SK-N-DZ (cell line): Measurements from ENCODE around the gene ITGAX. TPM values are rescaled to one million over a fixed set of nuclear protein-coding genes. Genes with fewer than 3 reads are reported as not detected.
"Not testable (repeated sequence)": the region's sequence is repeated elsewhere in the genome, so short reads cannot be mapped to it uniquely, and the experiment has no call there.

Experiments used
- DNase-seq: peaks from one replicate; pipeline ENCODE4 v3.0.0-alpha.2; 2015; ENCODE audit warnings: low spot score
- polyA plus RNA-seq, 2 experiments: library from polyadenylated mRNA; depleted of rRNA; stranded (reverse); fragments of >200 nt; gene quantifications; 2 replicates each; pipeline ENCODE4 v1.2.3, GENCODE V29; 2014

The ITGAX gene
- not detected in 2 replicates for polyA plus RNA-seq (2014; cell fraction: cytosol; rRNA removed)
- not detected in 2 replicates for polyA plus RNA-seq (2014; cell fraction: nucleus; rRNA removed)

DNA sequence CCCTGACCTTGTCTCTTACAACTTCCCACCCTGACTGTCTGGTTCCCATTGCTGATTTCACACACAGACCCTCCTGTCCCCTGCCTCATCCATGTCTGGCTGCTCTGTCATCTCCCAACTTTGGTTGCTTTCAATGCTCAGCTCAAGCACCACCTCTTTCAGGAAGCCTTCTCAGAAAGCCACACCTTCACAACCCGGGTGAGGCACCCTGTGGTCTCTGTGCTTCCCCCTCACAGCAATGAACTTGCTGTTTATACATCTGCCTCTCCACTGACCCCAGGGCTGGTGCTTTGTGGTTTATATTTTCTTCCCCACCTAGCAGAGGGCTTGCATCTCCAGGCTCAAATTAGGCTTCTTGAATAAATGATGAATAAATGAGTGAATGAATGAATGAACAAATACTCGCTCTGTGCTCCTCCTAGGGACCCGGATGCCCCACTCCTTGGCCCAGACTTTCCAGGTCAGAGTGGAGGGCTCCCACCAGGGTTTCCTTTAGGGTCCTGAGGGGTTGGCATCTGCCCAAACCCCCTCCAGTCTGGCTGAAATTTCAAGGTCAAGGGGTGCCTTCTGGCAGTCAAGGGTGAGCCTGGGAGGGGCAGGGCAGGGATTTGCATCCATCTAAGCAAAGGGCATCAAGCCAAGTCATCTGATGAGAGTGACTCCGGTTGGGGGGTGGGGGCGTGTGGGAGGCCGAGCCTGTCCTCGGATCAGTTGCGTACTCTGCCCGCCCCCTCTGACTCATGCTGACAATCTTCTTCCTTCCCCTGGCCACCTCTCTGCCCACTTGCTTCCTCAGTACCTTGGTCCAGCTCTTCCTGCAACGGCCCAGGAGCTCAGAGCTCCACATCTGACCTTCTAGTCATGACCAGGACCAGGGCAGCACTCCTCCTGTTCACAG lies at the start of gene ITGAX:
TSS of gene ITGAX (plus strand) at position 783 of the 898 bp plus-strand sequence. CDS start at position 862, 79 bp downstream.
- DNase-seq: no peak

DNA sequence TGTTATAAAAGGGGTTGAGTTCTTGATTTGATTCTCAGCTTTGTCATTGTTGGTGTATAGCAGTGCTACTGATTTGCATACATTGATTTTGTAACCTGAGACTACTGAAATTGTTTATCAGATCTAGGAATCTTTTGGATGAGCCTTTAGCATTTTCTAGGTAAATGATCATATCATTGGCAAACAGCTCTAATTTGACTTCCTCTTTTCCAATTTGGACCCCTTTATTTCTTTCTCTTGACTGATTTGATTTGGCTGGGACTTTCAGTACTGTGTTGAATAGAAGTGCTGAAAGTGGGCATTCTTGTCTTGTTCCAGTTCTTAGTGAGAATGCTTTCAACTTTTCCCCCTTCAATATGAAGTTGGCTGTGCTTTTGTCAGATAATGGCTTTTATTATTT lies 49.8 kb upstream of the ITGAX start:
- no peak for DNase-seq

DNA sequence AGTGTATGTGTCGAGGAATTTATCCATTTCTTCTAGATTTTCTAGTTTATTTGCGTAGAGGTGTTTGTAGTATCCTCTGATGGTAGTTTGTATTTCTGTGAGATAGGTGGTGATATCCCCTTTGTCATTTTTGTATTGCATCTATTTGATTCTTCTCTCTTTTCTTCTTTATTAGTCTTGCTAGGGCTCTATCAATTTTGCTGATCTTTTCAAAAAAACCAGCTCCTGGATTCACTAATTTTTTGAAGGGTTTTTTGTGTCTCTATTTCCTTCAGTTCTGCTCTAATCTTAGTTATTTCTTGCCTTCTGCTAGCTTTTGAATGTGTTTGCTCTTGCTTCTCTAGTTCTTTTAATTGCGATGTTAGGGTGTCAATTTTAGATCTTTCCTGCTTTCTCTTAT lies 46.6 kb upstream of the ITGAX start:
- not testable (repeated sequence) for DNase-seq

GRCh38 chr16:31322500-31322899 lies 32.5 kb upstream of the ITGAX start:
- DNase-seq: no peak

DNA sequence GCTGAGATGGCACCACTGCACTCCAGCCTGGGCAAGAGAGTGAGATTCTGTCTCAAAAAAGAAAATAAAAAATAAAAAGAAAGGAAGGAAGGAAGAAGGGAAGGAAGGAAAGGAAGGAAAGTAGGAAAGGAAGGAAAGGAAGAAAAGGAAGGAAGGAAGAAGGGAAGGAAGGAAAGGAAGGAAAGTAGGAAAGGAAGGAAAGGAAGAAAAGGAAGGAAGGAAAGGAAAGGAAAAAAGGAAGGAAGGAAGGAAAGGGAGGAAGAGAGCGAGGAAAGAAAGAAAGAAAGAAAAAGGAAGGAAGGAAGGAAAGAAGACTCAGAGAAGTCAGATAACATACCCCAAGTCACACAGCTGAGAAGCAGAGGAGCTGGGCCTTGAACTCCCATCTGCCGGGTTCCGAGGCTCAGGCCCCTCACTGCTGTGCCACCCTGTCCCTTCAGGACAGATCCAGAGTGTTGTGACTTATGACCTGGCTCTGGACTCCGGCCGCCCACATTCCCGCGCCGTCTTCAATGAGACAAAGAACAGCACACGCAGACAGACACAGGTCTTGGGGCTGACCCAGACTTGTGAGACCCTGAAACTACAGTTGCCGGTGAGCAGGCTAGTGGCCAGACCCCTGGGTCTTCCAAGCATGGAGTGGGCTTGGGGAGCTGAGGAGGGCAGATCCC lies 30.9 kb upstream of the ITGAX start:
- no peak for DNase-seq

GRCh38 chr16:31325171-31325570 lies 29.8 kb upstream of the ITGAX start:
- no peak for DNase-seq

GRCh38 chr16:31327646-31328225 lies 27.2 kb upstream of the ITGAX start:
- DNase-seq: no peak

GRCh38 chr16:31328322-31329052 lies 26.5 kb upstream of the ITGAX start:
- DNase-seq: no peak

DNA sequence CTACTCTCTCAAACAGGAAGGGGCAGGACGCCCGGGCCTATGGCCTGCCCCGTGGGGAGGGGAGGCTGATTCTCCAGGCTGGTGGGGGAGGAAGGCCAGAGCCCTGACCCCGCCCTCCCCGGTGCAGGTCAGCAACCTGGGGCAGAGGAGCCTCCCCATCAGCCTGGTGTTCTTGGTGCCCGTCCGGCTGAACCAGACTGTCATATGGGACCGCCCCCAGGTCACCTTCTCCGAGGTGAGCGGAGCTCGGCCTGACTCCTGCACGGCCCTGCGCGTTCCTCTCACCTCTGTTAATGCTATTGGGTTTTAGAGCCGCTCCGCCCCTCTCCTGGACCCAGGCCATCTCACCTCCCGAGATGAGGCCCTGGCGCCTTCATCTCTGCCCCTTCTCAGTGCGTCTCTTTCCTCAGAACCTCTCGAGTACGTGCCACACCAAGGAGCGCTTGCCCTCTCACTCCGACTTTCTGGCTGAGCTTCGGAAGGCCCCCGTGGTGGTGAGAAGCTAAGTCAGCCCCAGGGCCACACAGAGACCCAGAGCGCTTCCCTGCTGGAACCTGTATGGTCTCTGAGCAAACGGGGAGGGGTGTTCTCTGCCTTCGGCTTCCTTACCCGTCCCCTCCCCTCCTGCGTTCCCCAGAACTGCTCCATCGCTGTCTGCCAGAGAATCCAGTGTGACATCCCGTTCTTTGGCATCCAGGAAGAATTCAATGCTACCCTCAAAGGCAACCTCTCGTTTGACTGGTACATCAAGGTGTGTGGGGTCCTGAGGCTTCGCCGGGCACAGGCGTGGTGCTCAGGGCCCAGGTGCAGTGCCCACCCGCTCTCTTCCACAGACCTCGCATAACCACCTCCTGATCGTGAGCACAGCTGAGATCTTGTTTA lies 25.1 kb upstream of the ITGAX start:
- DNase-seq: no peak

DNA sequence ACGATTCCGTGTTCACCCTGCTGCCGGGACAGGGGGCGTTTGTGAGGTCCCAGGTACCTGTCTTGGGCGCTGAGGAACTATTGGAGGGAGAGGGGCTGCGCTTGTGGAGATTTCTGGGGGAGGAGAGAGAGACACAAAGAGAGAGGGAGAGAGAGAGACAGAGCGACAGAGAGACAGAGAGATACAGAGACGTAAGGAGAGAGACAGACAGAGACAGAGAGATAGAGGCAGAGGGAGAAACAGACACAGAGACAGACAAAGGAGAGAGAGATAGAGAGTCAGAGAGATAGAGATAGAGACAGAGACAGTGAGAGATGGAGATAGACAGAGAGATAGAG lies 24.5 kb upstream of the ITGAX start:
- DNase-seq: no peak

DNA sequence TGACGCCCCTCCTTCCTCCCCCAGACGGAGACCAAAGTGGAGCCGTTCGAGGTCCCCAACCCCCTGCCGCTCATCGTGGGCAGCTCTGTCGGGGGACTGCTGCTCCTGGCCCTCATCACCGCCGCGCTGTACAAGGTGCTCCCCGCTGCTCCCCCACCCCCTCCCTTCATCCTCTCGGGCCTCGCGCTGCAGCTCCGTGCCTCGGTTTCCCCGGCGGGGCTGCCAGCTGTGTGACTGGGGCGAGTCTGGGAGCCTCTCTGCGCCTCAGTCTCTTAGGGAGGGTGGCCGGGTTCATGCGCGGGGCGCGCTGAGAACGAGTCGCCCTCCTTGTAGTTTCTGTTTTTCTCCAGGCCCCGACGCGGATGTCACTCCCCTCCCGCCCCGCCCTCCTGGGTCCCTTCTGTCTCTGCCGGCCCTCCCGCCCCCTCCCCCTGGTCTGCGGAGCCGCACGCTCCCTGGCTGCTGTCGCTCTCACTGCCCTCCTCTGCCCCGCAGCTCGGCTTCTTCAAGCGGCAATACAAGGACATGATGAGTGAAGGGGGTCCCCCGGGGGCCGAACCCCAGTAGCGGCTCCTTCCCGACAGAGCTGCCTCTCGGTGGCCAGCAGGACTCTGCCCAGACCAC lies 23.7 kb upstream of the ITGAX start:
- no peak for DNase-seq

GRCh38 chr16:31331807-31332301 lies 23.1 kb upstream of the ITGAX start:
- no peak for DNase-seq

DNA sequence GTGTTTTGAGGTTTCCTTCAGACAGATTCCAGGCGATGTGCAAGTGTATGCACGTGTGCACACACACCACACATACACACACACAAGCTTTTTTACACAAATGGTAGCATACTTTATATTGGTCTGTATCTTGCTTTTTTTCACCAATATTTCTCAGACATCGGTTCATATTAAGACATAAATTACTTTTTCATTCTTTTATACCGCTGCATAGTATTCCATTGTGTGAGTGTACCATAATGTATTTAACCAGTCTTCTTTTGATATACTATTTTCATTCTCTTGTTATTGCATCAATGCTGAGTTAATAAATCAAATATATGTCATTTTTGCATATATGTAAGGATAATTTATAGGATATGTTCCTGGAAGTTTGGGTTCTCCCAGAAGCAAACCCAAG lies 22.4 kb upstream of the ITGAX start:
- no peak for DNase-seq

GRCh38 chr16:31333686-31334649 lies 21.0 kb upstream of the ITGAX start:
- DNase-seq: no peak

GRCh38 chr16:31334934-31335333 lies 20.0 kb upstream of the ITGAX start:
- DNase-seq: no peak

- no peak for DNase-seq
Measured at GRCh38 chr16:31335431-31335830, 19.5 kb upstream of the ITGAX start.

GRCh38 chr16:31338166-31338685 lies 16.8 kb upstream of the ITGAX start:
- not testable (repeated sequence) for DNase-seq

- no peak for DNase-seq
Measured at GRCh38 chr16:31344712-31345111, 10.3 kb upstream of the ITGAX start.

GRCh38 chr16:31347445-31347844 lies 7.5 kb upstream of the ITGAX start:
- no peak for DNase-seq
